Measurements from ENCODE around the gene ULK4.
A peak's percentile ranks its signal among the peaks of the same experiment; 100 is the strongest.

Gene ULK4

DNA sequence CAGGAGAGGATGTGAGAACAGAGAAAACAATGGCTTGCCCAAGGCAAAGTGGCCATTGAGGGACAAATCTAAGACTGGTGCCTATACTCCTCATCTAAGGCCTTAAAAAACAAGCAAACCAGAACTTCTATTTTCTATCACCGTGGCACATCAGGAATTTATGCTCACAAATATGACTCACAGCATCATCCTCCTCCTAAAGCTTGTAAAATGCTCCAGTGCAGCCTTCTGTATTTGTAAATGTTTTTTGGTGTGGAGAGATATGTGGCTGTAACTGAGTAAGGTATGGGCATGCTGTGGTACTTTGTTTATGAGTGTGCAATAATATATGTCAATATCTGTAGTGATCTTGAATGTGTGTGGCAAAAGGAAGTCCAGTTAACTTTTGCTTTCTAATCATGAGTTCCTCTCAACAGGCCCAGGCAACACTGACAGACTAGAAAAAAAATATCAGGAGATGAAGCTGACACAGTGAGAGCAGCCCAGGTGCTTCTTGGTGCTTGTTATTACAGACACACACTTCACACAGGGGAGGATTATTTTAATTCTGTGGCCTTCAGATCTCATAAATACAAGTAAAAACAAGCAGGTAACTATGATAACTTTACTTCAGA is 702.3 kb downstream of the ULK4 start:
- DNase-seq (ENCODE audit: low spot score), result no peak

GRCh38 chr3:41258239-41258800 is 703.6 kb downstream of the ULK4 start:
- no peak for DNase-seq (ENCODE audit: low spot score)

- DNase-seq (ENCODE audit: low spot score), result no peak
Observed at GRCh38 chr3:41251593-41251992, 710.3 kb downstream of the ULK4 start.

DNA sequence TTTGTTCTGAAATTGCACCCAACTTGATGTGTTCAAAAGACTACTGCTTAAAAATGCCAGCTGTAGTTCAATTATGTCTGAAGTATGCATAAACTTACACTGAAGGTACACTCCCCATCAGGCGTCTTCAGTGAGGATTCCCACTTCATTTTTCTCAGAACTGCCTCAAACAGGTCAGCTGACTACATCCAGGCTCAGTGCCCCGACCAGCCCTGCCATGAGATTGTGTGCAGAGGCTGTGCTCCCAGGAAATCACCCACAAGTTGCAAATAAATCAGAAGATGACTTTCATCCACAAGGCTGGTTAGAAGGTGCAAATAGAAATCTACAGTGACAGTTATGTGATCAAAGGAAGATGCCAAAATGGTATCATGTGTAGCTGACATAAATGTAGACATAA is 711.1 kb downstream of the ULK4 start:
- no peak for DNase-seq (ENCODE audit: low spot score)

- peak; percentile 28 for DNase-seq (ENCODE audit: low spot score)
Observed at GRCh38 chr3:41249318-41249717, 712.6 kb downstream of the ULK4 start.

DNA sequence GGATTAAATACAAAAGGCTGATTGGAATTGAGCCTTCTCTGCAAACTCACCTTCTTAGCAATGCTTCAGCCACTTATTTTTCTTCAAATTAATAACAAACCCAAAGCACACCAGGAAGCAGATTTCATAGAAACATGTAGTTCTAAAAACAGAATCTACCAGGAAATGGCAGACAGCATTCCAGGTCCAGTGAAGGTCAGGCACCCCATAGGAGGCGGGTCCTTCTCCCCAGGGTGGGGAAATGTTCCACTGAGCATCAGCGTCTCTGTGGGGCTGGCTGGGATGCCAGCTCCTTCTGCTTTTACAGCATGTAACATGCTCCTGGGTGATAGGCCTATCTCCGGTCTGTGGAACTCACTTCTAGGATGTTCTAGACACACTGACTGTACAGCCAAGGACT is 713.4 kb downstream of the ULK4 start:
- peak; percentile 17 for DNase-seq (ENCODE audit: low spot score)

DNA sequence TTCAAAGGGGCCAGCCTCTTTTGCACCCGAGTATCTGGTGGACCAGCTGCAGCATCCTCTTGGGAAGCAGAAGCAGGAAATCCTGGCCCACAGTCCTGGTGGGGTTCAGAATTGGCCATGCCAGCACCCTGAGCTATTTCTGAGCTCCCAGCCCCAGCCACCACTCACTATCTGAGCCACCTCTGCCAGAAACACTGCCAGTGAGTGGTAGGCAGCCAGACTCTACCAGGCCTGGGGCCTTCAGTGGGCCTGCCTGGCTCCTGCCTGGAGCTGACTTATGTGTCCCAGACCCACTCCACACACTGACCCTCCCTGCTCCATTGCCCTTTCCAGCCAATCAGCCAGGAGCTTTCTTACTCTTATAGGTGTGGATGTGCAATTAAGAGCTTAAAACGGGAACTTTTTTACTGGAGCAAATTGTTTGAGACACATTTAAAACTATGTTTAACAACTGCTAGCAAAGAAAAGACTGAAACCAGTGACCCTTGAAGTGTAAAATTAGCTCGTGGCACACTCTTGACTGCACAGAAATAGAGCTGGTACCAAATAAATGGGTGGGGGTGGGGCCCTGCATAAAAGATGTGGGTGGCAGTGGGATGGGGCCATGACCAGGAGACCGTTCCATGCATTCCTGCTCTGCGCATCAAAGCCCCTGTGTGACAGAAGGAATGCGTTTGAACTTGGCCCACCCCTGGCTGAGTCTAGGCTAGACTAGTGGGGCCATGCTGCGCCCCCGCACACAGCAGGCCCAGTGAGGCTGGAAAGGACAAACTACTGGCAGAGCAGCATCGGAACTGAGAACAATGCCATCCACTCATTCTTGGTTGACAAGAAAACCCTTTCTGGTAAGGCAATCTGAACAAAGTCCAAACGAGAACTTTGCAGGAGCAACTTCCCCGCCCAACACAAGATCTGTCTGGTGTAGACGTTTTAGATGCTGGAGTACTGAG is 714.6 kb downstream of the ULK4 start:
- no peak for DNase-seq (ENCODE audit: low spot score)

GRCh38 chr3:41244620-41245336 is 717.1 kb downstream of the ULK4 start:
- DNase-seq (ENCODE audit: low spot score), result no peak

DNA sequence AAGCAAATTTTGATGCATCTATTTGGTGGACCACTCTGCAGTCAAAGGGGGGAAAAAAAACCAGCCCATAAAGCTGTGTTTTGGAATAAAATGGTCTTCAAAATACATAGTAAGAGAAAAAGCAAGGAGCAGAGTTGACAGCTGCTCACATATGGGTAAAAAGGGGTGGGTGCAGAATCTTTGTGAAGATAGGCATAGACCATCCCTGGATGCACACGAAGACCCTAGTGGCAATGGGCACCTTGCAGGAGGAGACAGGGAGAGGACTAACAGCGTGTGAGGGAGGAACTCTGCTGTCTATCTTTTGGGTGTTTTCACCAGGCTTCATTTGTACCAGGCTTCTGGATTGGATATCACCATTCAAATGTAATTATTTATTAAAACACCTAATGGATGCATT is 718.7 kb downstream of the ULK4 start:
- DNase-seq (ENCODE audit: low spot score), result no peak

GRCh38 chr3:41241800-41242571 is 719.9 kb downstream of the ULK4 start:
- DNase-seq (ENCODE audit: low spot score), result no peak

DNA sequence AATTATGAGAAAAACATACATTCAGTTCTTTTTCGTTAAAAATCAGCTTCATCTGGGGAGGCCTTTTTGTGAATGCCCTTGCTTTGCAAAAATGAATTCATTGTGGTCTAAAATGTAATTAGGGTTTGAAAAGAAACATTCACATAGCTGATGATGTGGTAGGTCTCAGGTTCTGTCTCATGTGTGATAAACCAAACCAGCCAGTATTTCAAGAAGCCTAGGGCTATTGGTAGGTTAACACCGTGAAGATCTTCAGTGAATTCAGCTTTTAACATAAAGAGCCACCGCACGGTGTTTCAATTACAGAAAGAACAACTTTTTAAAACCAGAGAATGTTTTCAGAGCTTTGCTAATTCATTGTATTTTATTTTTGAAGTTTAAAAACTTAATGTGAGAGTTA is 720.7 kb downstream of the ULK4 start:
- DNase-seq (ENCODE audit: low spot score), result no peak

DNA sequence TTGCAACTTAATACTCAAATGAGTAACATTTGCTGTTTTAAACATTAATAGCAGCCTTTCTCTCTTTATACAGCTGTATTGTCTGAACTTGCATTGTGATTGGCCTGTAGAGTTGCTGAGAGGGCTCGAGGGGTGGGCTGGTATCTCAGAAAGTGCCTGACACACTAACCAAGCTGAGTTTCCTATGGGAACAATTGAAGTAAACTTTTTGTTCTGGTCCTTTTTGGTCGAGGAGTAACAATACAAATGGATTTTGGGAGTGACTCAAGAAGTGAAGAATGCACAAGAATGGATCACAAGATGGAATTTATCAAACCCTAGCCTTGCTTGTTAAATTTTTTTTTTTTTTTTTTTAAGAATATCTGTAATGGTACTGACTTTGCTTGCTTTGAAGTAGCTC is 722.3 kb downstream of the ULK4 start:
- no peak for DNase-seq (ENCODE audit: low spot score)

DNA sequence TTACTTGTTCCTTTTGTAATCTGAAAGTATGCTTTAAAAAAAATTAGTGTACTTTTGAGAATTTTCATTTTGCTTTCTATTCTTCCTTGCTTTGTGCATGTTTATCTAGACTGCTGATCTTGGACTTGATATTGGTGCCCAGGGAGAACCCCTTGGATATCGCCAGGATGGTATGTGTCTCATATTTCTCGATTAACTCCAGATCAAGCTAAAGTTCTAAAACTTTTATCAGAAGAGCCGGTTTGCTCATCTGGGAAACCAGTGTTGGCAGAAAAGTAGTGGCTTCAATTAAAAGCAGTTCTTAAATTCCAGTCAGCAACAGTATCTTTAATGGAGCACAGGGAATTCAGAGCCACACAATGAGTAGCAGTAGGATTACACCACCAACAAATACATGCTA is 724.0 kb downstream of the ULK4 start:
- no peak for DNase-seq (ENCODE audit: low spot score)

DNA sequence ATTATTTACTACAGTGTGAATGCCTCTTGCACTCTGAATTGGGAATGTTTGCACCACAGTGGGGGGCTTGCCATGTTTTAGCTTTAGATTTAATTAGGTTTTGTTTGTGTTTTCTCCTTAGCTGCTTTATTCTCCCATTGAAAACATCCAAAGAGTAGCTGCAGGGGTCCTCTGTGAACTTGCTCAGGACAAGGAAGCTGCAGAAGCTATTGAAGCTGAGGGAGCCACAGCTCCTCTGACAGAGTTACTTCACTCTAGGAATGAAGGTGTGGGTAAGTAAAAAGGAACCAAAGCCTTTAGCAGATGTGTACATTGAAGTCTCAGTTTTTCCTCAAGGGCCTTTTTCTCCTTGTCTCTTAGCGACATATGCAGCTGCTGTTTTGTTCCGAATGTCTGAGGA is 725.7 kb downstream of the ULK4 start:
- DNase-seq (ENCODE audit: low spot score), result no peak

GRCh38 chr3:41234823-41235721 is 726.8 kb downstream of the ULK4 start:
- DNase-seq (ENCODE audit: low spot score), result no peak

DNA sequence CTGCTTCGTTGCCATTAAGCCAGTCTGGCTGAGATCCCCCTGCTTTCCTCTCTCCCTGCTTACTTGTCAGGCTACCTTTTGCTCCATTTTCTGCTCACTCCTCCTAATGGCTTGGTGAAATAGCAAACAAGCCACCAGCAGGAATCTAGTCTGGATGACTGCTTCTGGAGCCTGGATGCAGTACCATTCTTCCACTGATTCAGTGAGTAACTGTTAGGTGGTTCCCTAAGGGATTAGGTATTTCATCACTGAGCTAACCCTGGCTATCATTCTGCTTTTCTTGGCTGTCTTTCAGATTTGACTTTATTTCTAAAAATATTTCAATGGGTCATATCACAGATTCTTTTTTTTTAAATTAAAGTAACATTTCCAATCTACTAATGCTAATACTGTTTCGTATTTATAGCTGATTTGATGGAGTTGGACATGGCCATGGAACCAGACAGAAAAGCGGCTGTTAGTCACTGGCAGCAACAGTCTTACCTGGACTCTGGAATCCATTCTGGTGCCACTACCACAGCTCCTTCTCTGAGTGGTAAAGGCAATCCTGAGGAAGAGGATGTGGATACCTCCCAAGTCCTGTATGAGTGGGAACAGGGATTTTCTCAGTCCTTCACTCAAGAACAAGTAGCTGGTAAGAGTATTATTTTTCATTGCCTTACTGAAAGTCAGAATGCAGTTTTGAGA is 737.6 kb downstream of the ULK4 start:
- peak; percentile 78 for DNase-seq (ENCODE audit: low spot score)

DNA sequence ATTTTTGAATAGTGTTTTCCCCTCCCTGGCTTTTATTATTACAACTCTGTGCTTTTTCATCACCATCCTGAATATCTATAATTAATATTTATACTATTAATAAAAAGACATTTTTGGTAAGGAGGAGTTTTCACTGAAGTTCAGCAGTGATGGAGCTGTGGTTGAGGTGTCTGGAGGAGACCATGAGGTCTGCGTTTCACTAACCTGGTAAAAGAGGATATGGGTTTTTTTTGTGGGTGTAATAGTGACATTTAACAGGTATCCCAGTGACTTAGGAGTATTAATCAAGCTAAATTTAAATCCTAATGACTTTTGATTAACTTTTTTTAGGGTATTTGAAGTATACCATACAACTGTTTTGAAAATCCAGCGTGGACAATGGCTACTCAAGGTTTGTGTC is 738.2 kb downstream of the ULK4 start:
- no peak for DNase-seq (ENCODE audit: low spot score)

DNA sequence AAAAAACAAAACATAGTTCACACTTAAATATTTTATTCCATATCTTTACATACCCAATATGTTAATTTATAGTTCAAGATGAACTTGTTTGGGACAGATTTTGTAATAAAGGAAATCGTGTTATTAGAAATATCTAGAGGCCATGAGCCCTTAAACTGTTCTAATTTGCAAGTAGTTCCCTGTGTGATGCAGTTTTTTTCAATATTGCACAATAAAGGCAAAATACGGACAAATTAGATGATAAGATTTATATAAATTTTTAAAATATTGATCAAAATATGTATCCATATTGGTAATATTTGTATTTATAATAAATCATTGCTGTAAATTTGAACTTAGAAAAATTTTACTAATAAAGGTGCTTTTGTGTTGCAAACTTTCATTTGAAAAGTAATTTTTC is 738.8 kb downstream of the ULK4 start:
- DNase-seq (ENCODE audit: low spot score), result no peak

DNA sequence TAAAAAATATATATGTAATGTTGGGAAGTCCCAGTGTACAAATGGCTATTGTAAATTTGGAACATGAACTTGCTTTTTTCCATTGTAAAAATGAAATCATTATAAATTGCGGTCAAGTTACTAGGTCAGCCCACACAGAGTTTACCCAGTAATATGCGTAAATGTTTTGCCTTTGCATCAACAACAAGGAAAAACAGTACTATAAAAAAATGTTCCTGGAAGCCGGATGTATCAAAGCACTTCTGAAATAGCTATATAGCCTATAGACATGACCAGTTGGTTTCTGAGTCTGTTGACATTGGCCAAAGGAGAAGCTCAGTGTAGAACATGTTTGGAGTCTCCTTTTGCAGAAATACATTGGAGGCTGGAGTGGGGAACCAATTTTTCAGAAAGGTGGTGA is 739.4 kb downstream of the ULK4 start:
- DNase-seq (ENCODE audit: low spot score), result no peak

DNA sequence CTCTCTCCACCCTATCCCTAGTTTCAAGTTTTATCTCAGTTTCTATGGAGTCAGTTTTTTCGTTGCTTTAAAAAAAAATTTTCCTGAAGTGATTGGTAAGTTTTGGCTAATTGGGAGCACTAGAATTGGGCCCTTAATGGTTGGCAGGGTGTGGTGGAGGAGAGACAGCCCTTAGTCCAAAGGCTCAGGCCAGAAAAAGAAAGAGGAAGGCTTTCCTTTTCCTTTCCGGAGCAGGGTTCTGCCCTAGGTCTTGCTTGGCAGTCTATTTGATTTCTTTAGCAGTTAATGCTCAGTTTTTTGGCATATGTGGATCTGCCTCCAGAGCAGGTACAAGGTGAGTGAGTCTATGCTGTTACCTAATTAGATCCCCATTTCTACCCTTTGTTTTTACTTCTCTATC is 739.9 kb downstream of the ULK4 start:
- no peak for DNase-seq (ENCODE audit: low spot score)

All from kidney tubule cell (primary cell).